Prostate gland (tissue), 2 donors: Measurements from ENCODE around the gene ARHGAP29.

Source experiments
- POLR2A ChIP-seq: fragments of 450-650 bp; IDR thresholded peaks from one replicate; pipeline ENCODE4 v1.6.1; 2016; ENCODE audit warnings: antibody characterized with exemption, mild to moderate bottlenecking
- POLR2AphosphoS5 ChIP-seq: sonication (generic); formaldehyde crosslinking; IDR thresholded peaks from one replicate; pipeline ENCODE4 v1.6.1; 2017; ENCODE audit warnings: antibody characterized with exemption
- TF ChIP-seq, protein P1 (sequence below), 4 experiments: fragments of 200-600 bp in 2 of 4; fragments of 450-650 bp in 2 of 4; sonication (generic) in 2 of 4; IDR thresholded peaks; 1 replicate in 3 of 4; 2 replicates in 1 of 4; pipeline ENCODE4 v1.5.1; 2016 to 2019; ENCODE audit warnings: antibody characterized with exemption in 4 of 4, mild to moderate bottlenecking in 2 of 4, moderate library complexity in 2 of 4

DNA sequence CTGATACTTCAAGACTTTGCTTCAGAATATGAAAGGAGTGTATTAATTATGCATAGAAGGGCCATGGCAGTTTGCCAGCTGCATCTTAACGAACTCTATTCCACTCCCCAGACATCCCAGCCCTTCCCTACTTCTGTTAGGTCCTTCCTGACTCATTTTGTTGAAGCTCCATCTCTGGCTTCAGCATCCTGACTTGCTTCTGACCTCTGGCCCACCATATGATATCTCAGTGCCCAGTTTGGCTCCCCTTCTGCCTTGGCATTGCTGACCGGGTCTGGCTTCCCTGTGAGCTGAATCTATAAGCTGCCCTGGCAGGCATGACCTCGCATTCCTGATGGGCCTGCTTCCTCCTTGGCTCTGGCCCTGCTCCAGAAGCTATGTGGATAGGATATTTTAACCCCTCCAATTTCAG is 27.6 kb upstream of the ARHGAP29 start:
- TF ChIP-seq, protein P1, sequence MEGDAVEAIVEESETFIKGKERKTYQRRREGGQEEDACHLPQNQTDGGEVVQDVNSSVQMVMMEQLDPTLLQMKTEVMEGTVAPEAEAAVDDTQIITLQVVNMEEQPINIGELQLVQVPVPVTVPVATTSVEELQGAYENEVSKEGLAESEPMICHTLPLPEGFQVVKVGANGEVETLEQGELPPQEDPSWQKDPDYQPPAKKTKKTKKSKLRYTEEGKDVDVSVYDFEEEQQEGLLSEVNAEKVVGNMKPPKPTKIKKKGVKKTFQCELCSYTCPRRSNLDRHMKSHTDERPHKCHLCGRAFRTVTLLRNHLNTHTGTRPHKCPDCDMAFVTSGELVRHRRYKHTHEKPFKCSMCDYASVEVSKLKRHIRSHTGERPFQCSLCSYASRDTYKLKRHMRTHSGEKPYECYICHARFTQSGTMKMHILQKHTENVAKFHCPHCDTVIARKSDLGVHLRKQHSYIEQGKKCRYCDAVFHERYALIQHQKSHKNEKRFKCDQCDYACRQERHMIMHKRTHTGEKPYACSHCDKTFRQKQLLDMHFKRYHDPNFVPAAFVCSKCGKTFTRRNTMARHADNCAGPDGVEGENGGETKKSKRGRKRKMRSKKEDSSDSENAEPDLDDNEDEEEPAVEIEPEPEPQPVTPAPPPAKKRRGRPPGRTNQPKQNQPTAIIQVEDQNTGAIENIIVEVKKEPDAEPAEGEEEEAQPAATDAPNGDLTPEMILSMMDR (IDR thresholded peaks at IDR 0.05): no peak
- no peak for TF ChIP-seq POLR2A
- no peak for TF ChIP-seq POLR2AphosphoS5
